K562 (cell line): ENCODE measurements around the gene CCDC158. TPM values are rescaled to one million over a fixed set of nuclear protein-coding genes. Genes with fewer than 3 reads are reported as not detected.

Source experiments
- ATAC-seq: fragments of 200-7000 bp; cut with Tn5 transposase; 3 replicates; pipeline ENCODE4 v1.9.1; 2020; ENCODE audit warnings: moderate library complexity
- BruUV-seq: library from RNA; stranded (reverse); fragments of 400-500 nt; replicated peaks from 2 replicates; lab custom pipeline; 2021; lab: Mats Ljungman, UMichigan
- CTCF ChIA-PET: fragments of 300-600 bp; formaldehyde crosslinking; extraction: SDS; loops from one replicate; lab custom pipeline; 2021; ENCODE audit warnings: low intra/inter-chr PET ratio; lab: Yijun Ruan, JAX
- POLR2A ChIA-PET: fragments of 300-600, 350-650 bp; sonication (Branson Sonifier 250); formaldehyde crosslinking; extraction: SDS; loops from one replicate; lab custom pipeline; 2021; ENCODE audit warnings: antibody characterized with exemption, inconsistent platforms; lab: Yijun Ruan, JAX
- DNase-seq, 4 experiments: peaks; one replicate each; pipeline versions ENCODE4 v3.0.0 to v3.0.0-alpha.2; 2011 to 2018; ENCODE audit warnings: low spot score in 3 of 4, mixed read lengths in 3 of 4; ENCODE audit errors: extremely low read depth in 1 of 4
- FAIRE-seq: peaks from 2 replicates; lab custom pipeline; 2011; peaks lifted over from hg19 to GRCh38; lab: Jason Lieb, UNC
- H2AFZ ChIP-seq: 2 replicates; pipeline ENCODE4 v1.6.0; 2011; ENCODE audit warnings: low read depth, low read length, control low read depth, inconsistent platforms
- H3K27ac ChIP-seq: fragments of 200-600 bp; 3 replicates; pipeline ENCODE4 v1.8.0; 2011; ENCODE audit warnings: low read depth, mild to moderate bottlenecking, control low read depth, inconsistent platforms, low read length, moderate library complexity, mixed read lengths; ENCODE audit errors: extremely low read depth
- H3K27me3 ChIP-seq, 2 experiments: fragments of 300-600 bp in 1 of 2; 2 replicates in 1 of 2; 3 replicates in 1 of 2; pipeline versions ENCODE4 v1.6.0 to v1.8.0; 2011; ENCODE audit warnings: inconsistent platforms in 2 of 2, low read length in 2 of 2, mild to moderate bottlenecking in 1 of 2, mixed read lengths in 1 of 2, moderate library complexity in 1 of 2; ENCODE audit not compliant: control insufficient read depth in 2 of 2, insufficient read depth in 2 of 2
- H3K36me3 ChIP-seq: fragments of 300-600 bp; 3 replicates; pipeline ENCODE4 v1.8.0; 2011; ENCODE audit warnings: mild to moderate bottlenecking, low read length, inconsistent platforms; ENCODE audit not compliant: control insufficient read depth, insufficient read depth
- H3K4me1 ChIP-seq, 2 experiments: fragments of 200-600 bp in 1 of 2; replicated peaks in 1 of 2; 2 replicates in 1 of 2; 3 replicates in 1 of 2; pipeline versions ENCODE4 v1.5.1 to v1.8.0; 2011; ENCODE audit warnings: inconsistent platforms in 2 of 2, low read length in 2 of 2, mild to moderate bottlenecking in 1 of 2, mixed read lengths in 1 of 2, moderate library complexity in 1 of 2; ENCODE audit not compliant: control insufficient read depth in 2 of 2, insufficient read depth in 2 of 2
- H3K4me2 ChIP-seq: 2 replicates; pipeline ENCODE4 v1.6.1; 2011; ENCODE audit warnings: low read length, control low read depth, inconsistent platforms, mixed read lengths; ENCODE audit not compliant: insufficient read depth
- H3K4me3 ChIP-seq: fragments of 200-600 bp; sonication (generic), shearing (Covaris generic); 2 replicates; pipeline ENCODE4 v1.5.1; 2016; ENCODE audit warnings: control low read depth, inconsistent platforms
- H3K79me2 ChIP-seq: fragments of 200-600 bp; 3 replicates; pipeline ENCODE4 v1.8.0; 2011; ENCODE audit warnings: low read length, inconsistent platforms; ENCODE audit not compliant: control insufficient read depth, insufficient read depth
- H3K9ac ChIP-seq, 2 experiments: 2 replicates each; pipeline versions ENCODE4 v1.6.0 to v1.6.1; 2011; ENCODE audit warnings: low read depth in 2 of 2, low read length in 2 of 2, control low read depth in 1 of 2, inconsistent platforms in 1 of 2, mild to moderate bottlenecking in 1 of 2, mixed read lengths in 1 of 2; ENCODE audit not compliant: insufficient read depth in 1 of 2
- H3K9me1 ChIP-seq: one replicate; pipeline ENCODE4 v1.6.0; 2011; ENCODE audit warnings: inconsistent platforms, mild to moderate bottlenecking, low read length, moderate library complexity; ENCODE audit not compliant: control insufficient read depth, insufficient read depth
- H3K9me3 ChIP-seq: replicated peaks from 2 replicates; pipeline ENCODE4 v1.5.1; 2011; ENCODE audit warnings: low read depth, low read length, inconsistent platforms; ENCODE audit not compliant: control insufficient read depth, insufficient read depth
- H4K20me1 ChIP-seq: replicated peaks from 2 replicates; pipeline ENCODE4 v1.6.1; 2011; ENCODE audit warnings: low read length, inconsistent platforms, mixed read lengths; ENCODE audit not compliant: control insufficient read depth, insufficient read depth
- BRD9 ChIP-seq: fragments of 450-650 bp; IDR thresholded peaks from 2 replicates; pipeline ENCODE4 v1.6.1; 2018; ENCODE audit warnings: low read depth; ENCODE audit not compliant: partially characterized antibody
- CC2D1A ChIP-seq: fragments of 450-650 bp; IDR thresholded peaks from 2 replicates; pipeline ENCODE4 v1.6.1; 2017; ENCODE audit warnings: mild to moderate bottlenecking
- FOXK1 ChIP-seq: sonication (generic); formaldehyde crosslinking; IDR thresholded peaks from 2 replicates; pipeline ENCODE4 v1.8.0; 2022; ENCODE audit warnings: missing genetic modification reagents, mild to moderate bottlenecking, borderline replicate concordance
- PCBP2 ChIP-seq: fragments of 200-400 bp; formaldehyde crosslinking; IDR thresholded peaks from 2 replicates; pipeline ENCODE4 v1.6.1; 2018; ENCODE audit warnings: low read length, low read depth, mild to moderate bottlenecking, moderate library complexity; ENCODE audit not compliant: poor library complexity, severe bottlenecking
- PML ChIP-seq: IDR thresholded peaks from 2 replicates; pipeline ENCODE4 v1.6.1; 2012; ENCODE audit warnings: low read length, inconsistent platforms
- SREBF2 ChIP-seq: sonication (generic); formaldehyde crosslinking; IDR thresholded peaks from 2 replicates; pipeline ENCODE4 v1.4.0; 2020; ENCODE audit warnings: mild to moderate bottlenecking, missing genetic modification reagents
- SRSF3 ChIP-seq: fragments of 200-400 bp; formaldehyde crosslinking; IDR thresholded peaks from 2 replicates; pipeline ENCODE4 v1.6.1; 2016; ENCODE audit warnings: mild to moderate bottlenecking, low read length, moderate library complexity; ENCODE audit not compliant: insufficient read depth
- ZNF175 ChIP-seq: fragments of 200-800 bp; sonication (Bioruptor generic); IDR thresholded peaks from 2 replicates; pipeline ENCODE4 v1.6.1; 2016; ENCODE audit warnings: low read depth, mild to moderate bottlenecking, missing genetic modification characterization, missing compliant biosample characterization
- ZNF445 ChIP-seq: fragments of 250-450 bp; sonication (Bioruptor Pico); IDR thresholded peaks from 2 replicates; pipeline ENCODE4 v1.4.0; 2020; ENCODE audit warnings: low read depth, mild to moderate bottlenecking, moderate library complexity
- WGBS: fragments of 100-300 bp; shearing (Covaris generic); methylation state at CpG from one replicate; pipeline ENCODE4 v1.1.6; 2016; ENCODE audit warnings: low coverage, mixed read lengths; ENCODE audit not compliant: insufficient coverage; ENCODE audit errors: missing lambda C conversion rate; 5-methylcytosine and 5-hydroxymethylcytosine counted together
- in situ Hi-C: fragments of 300-500 bp; cut with MboI; formaldehyde crosslinking; loops from 4 replicates; pipeline ENCODE4 v1.15.0; 2018; ENCODE audit warnings: inconsistent platforms, mixed read lengths
- intact Hi-C: fragments of 100-400 bp; cut with micrococcal nuclease; formaldehyde crosslinking; loops from 2 replicates; pipeline ENCODE4 v1.14.2; 2022
- polyA plus RNA-seq, 8 experiments: library from polyadenylated mRNA; depleted of rRNA in 4 of 8; stranded (reverse) in 5 of 8; unstranded in 3 of 8; fragments of >200 nt; fragmentation: Nextera tagmentation in 2 of 8; fragmentation: Illumina TruSeq in 1 of 8; extraction: Ambion mirVana in 2 of 8; extraction: Trizol in 1 of 8; gene quantifications; 2 replicates each; pipeline versions ENCODE4 v1.2.1 to v1.2.3, GENCODE V29; 2011 to 2014; ENCODE audit warnings: inconsistent platforms in 1 of 8, missing spikeins in 1 of 8
- total RNA-seq, 7 experiments: library from RNA; depleted of rRNA in 6 of 7; stranded (reverse); fragments of >200 nt in 6 of 7; fragmentation: Illumina TruSeq in 2 of 7; extraction: Trizol in 2 of 7; gene quantifications; 2 replicates each; pipeline versions ENCODE4 v1.2.1 to v1.2.3, GENCODE V29; 2011 to 2021; ENCODE audit warnings: low replicate concordance in 1 of 7
- TF ChIP-seq, protein P1 (sequence below), 2 experiments: fragments of 450-650 bp in 1 of 2; sonication (generic) in 1 of 2; formaldehyde crosslinking in 1 of 2; IDR thresholded peaks in 1 of 2; conservative IDR thresholded peaks in 1 of 2; 2 replicates each; pipeline versions ENCODE4 v1.6.1 to v1.8.1; 2016 to 2023; ENCODE audit warnings: mild to moderate bottlenecking in 2 of 2, moderate library complexity in 2 of 2, inconsistent platforms in 1 of 2, missing genetic modification reagents in 1 of 2
- TF ChIP-seq, protein P2 (sequence below): fragments of 450-650 bp; IDR thresholded peaks from 2 replicates; pipeline ENCODE4 v1.6.1; 2018; ENCODE audit not compliant: partially characterized antibody

CCDC158 gene
- total and polyA plus RNA-seq, 9 of the 15 experiments (the other 6 are each of a cell fraction or from before 2014, with no cell fraction given): not detected

DNA sequence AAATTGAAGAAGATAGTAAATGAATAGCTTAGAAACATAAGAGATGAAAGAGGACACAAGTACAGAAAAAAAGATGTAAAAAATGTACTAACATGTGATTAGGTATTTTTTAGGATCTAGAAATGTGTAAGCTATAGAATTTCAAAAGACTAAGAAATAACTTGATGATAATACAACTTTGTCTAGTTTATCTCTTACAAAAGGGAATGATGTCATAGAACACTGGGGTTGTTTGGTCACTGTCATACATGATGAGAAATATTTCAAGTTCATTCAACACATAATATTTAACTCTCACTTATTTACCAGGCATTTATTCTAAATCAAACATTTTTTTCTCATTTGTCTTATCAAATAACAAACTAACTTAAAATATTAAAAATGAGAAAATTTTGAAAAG is 95.9 kb downstream of the CCDC158 start:
- TF ChIP-seq PCBP2: no peak
- no peak for TF ChIP-seq SREBF2
- TF ChIP-seq, protein P1, sequence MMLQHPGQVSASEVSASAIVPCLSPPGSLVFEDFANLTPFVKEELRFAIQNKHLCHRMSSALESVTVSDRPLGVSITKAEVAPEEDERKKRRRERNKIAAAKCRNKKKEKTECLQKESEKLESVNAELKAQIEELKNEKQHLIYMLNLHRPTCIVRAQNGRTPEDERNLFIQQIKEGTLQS (IDR thresholded peaks at IDR 0.05): peak; percentile 22; the same call in 1 of the 2 replicates
- TF ChIP-seq, protein P1 (CRISPR knock-in tag; conservative IDR thresholded peaks at IDR 0.05): no peak
- TF ChIP-seq, all 486 proteins: peak for 1
- H3K27ac ChIP-seq: no peak overlapping the region
- no peaks in the 10 kb centered on the region for H3K27me3 ChIP-seq
- ChIA-PET POLR2A (no interaction called here), CTCF (no interaction called here)
- H3K4me1 ChIP-seq: no peaks in the 10 kb centered on the region
- in situ Hi-C loops (no loop called here), intact Hi-C loops (no loop called here)
- FAIRE-seq: no peak
- no peaks in the 10 kb centered on the region for H3K79me2 ChIP-seq
- DNase-seq: no peak
- H3K4me3 ChIP-seq: no peak overlapping the region
- H3K9me1 ChIP-seq: no peaks in the 10 kb centered on the region
- H3K36me3 ChIP-seq: no peaks in the 10 kb centered on the region
- H3K9ac ChIP-seq: no peak overlapping the region
- no peaks in the 10 kb centered on the region for H4K20me1 ChIP-seq
- ATAC-seq: no peak
- no peak overlapping the region for H2AFZ ChIP-seq
- no TSS peak for BruUV-seq
- peaks cover 11% of the 10 kb centered on the region; the same call in 1 of the 2 replicates for H3K9me3 ChIP-seq
- H3K4me2 ChIP-seq: no peak overlapping the region

DNA sequence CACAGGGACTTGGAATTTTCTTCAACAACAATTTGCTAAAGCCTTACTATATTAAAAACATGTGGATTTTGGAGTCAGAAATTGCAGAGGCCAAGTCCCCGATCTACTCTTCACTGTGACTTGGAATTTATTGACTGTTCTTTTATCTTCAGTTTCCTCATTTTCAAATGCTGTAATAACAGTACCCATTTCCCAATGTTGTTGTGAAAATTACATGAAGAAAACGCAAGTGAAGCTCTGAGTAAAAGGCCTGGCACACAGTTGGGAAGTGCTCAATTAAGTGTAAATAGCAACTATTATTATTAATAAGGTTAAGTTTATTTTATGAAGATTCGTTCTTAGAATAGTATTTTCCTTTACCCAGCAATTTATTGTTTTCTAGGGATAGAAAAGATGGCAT is 98.7 kb downstream of the CCDC158 start:
- Histone ChIP-seq H3K9ac (no peak overlapping the region), H3K9me3 (peaks cover 9% of the 10 kb centered on the region; the same call in 1 of the 2 replicates), H3K4me1 (no peaks in the 10 kb centered on the region), H3K9me1 (no peaks in the 10 kb centered on the region), H3K36me3 (no peaks in the 10 kb centered on the region), H2AFZ (no peak overlapping the region), H3K27me3 (no peaks in the 10 kb centered on the region), H3K4me3 (no peak overlapping the region), H4K20me1 (no peaks in the 10 kb centered on the region), H3K79me2 (no peaks in the 10 kb centered on the region), H3K4me2 (no peak overlapping the region), H3K27ac (no peak overlapping the region)
- intact Hi-C loops: no loop called here
- WGBS: 38% methylated on average over 3 of the region's 3 CpGs
- FAIRE-seq: no peak
- BruUV-seq: no TSS peak
- ChIA-PET CTCF (no interaction called here), POLR2A (interaction anchor here (0.6 to 1.5 kb wide), 2 partner anchors 11 to 64 kb away, joined by 3 to 5 read pairs; no protein-coding TSS in a partner anchor)
- no peak for ATAC-seq
- DNase-seq: no peak
- in situ Hi-C loops: no loop called here
- no peak for TF ChIP-seq PML
- TF ChIP-seq ZNF445: no peak
- TF ChIP-seq, protein P2, sequence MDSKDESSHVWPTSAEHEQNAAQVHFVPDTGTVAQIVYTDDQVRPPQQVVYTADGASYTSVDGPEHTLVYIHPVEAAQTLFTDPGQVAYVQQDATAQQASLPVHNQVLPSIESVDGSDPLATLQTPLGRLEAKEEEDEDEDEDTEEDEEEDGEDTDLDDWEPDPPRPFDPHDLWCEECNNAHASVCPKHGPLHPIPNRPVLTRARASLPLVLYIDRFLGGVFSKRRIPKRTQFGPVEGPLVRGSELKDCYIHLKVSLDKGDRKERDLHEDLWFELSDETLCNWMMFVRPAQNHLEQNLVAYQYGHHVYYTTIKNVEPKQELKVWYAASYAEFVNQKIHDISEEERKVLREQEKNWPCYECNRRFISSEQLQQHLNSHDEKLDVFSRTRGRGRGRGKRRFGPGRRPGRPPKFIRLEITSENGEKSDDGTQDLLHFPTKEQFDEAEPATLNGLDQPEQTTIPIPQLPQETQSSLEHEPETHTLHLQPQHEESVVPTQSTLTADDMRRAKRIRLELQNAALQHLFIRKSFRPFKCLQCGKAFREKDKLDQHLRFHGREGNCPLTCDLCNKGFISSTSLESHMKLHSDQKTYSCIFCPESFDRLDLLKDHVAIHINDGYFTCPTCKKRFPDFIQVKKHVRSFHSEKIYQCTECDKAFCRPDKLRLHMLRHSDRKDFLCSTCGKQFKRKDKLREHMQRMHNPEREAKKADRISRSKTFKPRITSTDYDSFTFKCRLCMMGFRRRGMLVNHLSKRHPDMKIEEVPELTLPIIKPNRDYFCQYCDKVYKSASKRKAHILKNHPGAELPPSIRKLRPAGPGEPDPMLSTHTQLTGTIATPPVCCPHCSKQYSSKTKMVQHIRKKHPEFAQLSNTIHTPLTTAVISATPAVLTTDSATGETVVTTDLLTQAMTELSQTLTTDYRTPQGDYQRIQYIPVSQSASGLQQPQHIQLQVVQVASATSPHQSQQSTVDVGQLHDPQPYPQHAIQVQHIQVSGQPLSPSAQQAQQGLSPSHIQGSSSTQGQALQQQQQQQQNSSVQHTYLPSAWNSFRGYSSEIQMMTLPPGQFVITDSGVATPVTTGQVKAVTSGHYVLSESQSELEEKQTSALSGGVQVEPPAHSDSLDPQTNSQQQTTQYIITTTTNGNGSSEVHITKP: no peak
- TF ChIP-seq FOXK1 (CRISPR knock-in tag): no peak
- TF ChIP-seq ZNF175: no peak
- TF ChIP-seq SRSF3: no peak
- no peak for TF ChIP-seq BRD9
- TF ChIP-seq CC2D1A: no peak
